ENCODE measurements around the gene AXIN1. TPM values are rescaled to one million over a fixed set of nuclear protein-coding genes. Genes with fewer than 3 reads are reported as not detected.

AXIN1 gene
- total and polyA plus RNA-seq, 9 of the 15 experiments (the other 6 are each of a cell fraction or from before 2014, with no cell fraction given), result 0.42 to 58.0 (median 25.9) TPM

- no peak for TF ChIP-seq SIX5 (IDR thresholded peaks at IDR 0.05; ENCODE audit: borderline replicate concordance in 1 of 2, insufficient read depth in 1 of 2, low read depth in 1 of 2, low read length in 2 of 2)
These were observed 50.6 kb downstream of the AXIN1 start (continued) for GRCh38 chr16:301950-302349.

GRCh38 chr16:301235-301634, 51.3 kb downstream of the AXIN1 start:
- Histone ChIP-seq H3K36me3 (ENCODE audit: control insufficient read depth, insufficient read depth, low read length) (peaks cover 53% of the 10 kb centered on the region; the same call in 2 of the 3 replicates), H3K4me1 (replicated peaks in 1 of 2; ENCODE audit: control insufficient read depth in 2 of 2, insufficient read depth in 2 of 2, low read length in 2 of 2) (peaks cover 0 to 9% of the 10 kb centered on the region in 2 experiments; a peak in 2 of 5 replicates), H3K79me2 (ENCODE audit: control insufficient read depth, insufficient read depth, low read length) (peaks cover 5% of the 10 kb centered on the region; the same call in 1 of the 3 replicates), H3K4me2 (ENCODE audit: insufficient read depth, low read length) (no peak overlapping the region), H3K9me3 (replicated peaks; ENCODE audit: control insufficient read depth, insufficient read depth, low read depth, low read length) (no peaks in the 10 kb centered on the region), H3K9ac (ENCODE audit: insufficient read depth in 1 of 2, low read depth in 2 of 2, low read length in 2 of 2) (no peak overlapping the region), H3K27me3 (ENCODE audit: control insufficient read depth in 2 of 2, insufficient read depth in 2 of 2, low read length in 2 of 2) (no peaks in the 10 kb centered on the region), H3K9me1 (ENCODE audit: control insufficient read depth, insufficient read depth, low read length) (no peaks in the 10 kb centered on the region), H3K4me3 (no peak overlapping the region), H4K20me1 (replicated peaks; ENCODE audit: control insufficient read depth, insufficient read depth, low read length) (no peaks in the 10 kb centered on the region; the same call in 1 of the 2 replicates), H2AFZ (ENCODE audit: low read depth, low read length) (no peak overlapping the region), H3K27ac (ENCODE audit: extremely low read depth, low read depth, low read length) (no peak overlapping the region)
- no TSS peak for BruUV-seq (replicated peaks)
- in situ Hi-C loops (cut with MboI), result no loop called here
- DNase-seq (ENCODE audit: extremely low read depth in 1 of 4, low spot score in 3 of 4) (no peak), FAIRE-seq (no peak), ATAC-seq (no peak)
- 95% methylated on average over 4 of the region's 6 CpGs for WGBS (ENCODE audit: insufficient coverage, low coverage, missing lambda C conversion rate)
- intact Hi-C loops (cut with micrococcal nuclease), result no loop called here
- ChIA-PET CTCF (ENCODE audit: low intra/inter-chr PET ratio) (interaction anchor here (0.6 kb wide), 1 partner anchor 229 kb away, joined by 3 read pairs; the partner anchor contains the start of gene RHBDF1), POLR2A (no interaction called here)
- TF ChIP-seq ARHGAP35 (IDR thresholded peaks at IDR 0.05; ENCODE audit: partially characterized antibody) (no peak), ZZZ3 (IDR thresholded peaks at IDR 0.05) (no peak), PRDM10 (IDR thresholded peaks at IDR 0.05; ENCODE audit: partially characterized antibody) (no peak), BRD4 (IDR thresholded peaks at IDR 0.05) (no peak), CHD1 (IDR thresholded peaks at IDR 0.05; ENCODE audit: low read length) (no peak), ZNF253 (CRISPR knock-in tag; conservative IDR thresholded peaks at IDR 0.05) (no peak), SREBF2 (CRISPR knock-in tag; IDR thresholded peaks at IDR 0.05) (no peak), FOXA3 (CRISPR knock-in tag; conservative IDR thresholded peaks at IDR 0.05 in 1 of 2, IDR thresholded peaks at IDR 0.05 in 1 of 2) (no peak), STAT5B (CRISPR knock-in tag; IDR thresholded peaks at IDR 0.05) (no peak), MCM2 (IDR thresholded peaks at IDR 0.05; ENCODE audit: low read depth) (no peak), HNRNPK (IDR thresholded peaks at IDR 0.05; ENCODE audit: low read depth, low read length, poor library complexity, severe bottlenecking) (no peak), HDAC2 (IDR thresholded peaks at IDR 0.05) (no peak), E2F4 (CRISPR knock-in tag; IDR thresholded peaks at IDR 0.05; ENCODE audit: low read depth) (no peak), ZNF398 (CRISPR knock-in tag; IDR thresholded peaks at IDR 0.05) (no peak), ZBTB17 (CRISPR knock-in tag; IDR thresholded peaks at IDR 0.05) (no peak)

Data from K562 (cell line).